Small intestine (tissue), 7 donors: Measurements from ENCODE around the gene CHST11. TPM values are rescaled to one million over a fixed set of nuclear protein-coding genes. Genes with fewer than 3 reads are reported as not detected.
A peak's percentile ranks its signal among the peaks of the same experiment; 100 is the strongest.

ENCODE experiments used
- DNase-seq, 2 donors: peaks; one replicate each; pipeline versions ENCODE4 v3.0.0 to v3.0.0-alpha.2; 2013
- FAIRE-seq: peaks from 2 replicates; lab custom pipeline; 2012; peaks lifted over from hg19 to GRCh38; lab: Jason Lieb, UNC
- H3K27ac ChIP-seq, 3 donors: one replicate each; pipeline ENCODE4 v1.5.1; 2013; ENCODE audit warnings: low read length in 2 of 3, mild to moderate bottlenecking in 2 of 3, control low read depth in 1 of 3, inconsistent platforms in 1 of 3, low read depth in 1 of 3, moderate library complexity in 1 of 3
- H3K27me3 ChIP-seq, 3 donors: one replicate each; pipeline ENCODE4 v1.6.1; 2013; ENCODE audit warnings: low read length in 3 of 3, inconsistent platforms in 1 of 3; ENCODE audit not compliant: control insufficient read depth in 3 of 3, insufficient read depth in 3 of 3
- H3K36me3 ChIP-seq, 3 donors: one replicate each; pipeline ENCODE4 v1.6.1; 2013; ENCODE audit warnings: low read length in 3 of 3, inconsistent platforms in 1 of 3, low read depth in 1 of 3, mild to moderate bottlenecking in 1 of 3, moderate library complexity in 1 of 3; ENCODE audit not compliant: control insufficient read depth in 3 of 3, insufficient read depth in 2 of 3
- H3K4me1 ChIP-seq, 3 donors: one replicate each; pipeline ENCODE4 v1.6.1; 2013; ENCODE audit warnings: low read length in 2 of 3, inconsistent platforms in 1 of 3, low read depth in 1 of 3, mild to moderate bottlenecking in 1 of 3, moderate library complexity in 1 of 3; ENCODE audit not compliant: control insufficient read depth in 3 of 3, insufficient read depth in 2 of 3
- H3K4me3 ChIP-seq, 3 donors: one replicate each; pipeline ENCODE4 v1.5.1; 2013; ENCODE audit warnings: low read length in 3 of 3, control low read depth in 1 of 3, inconsistent platforms in 1 of 3, low read depth in 1 of 3, mild to moderate bottlenecking in 1 of 3, moderate library complexity in 1 of 3
- H3K9me3 ChIP-seq, 2 donors: one replicate each; pipeline ENCODE4 v1.6.1; 2013; ENCODE audit warnings: low read depth in 1 of 2, low read length in 1 of 2; ENCODE audit not compliant: control insufficient read depth in 2 of 2, insufficient read depth in 1 of 2
- WGBS, 3 donors: extraction: QIAGEN DNeasy Blood & Tissue Kit; methylation state at CpG; one replicate each; pipeline ENCODE4 v1.1.7; 2013; 5-methylcytosine and 5-hydroxymethylcytosine counted together
- polyA plus RNA-seq, 4 donors: library from polyadenylated mRNA; stranded (reverse) in 3 of 4; unstranded in 1 of 4; fragments of 200-250 nt in 3 of 4; fragments of 120-200 nt in 1 of 4; gene quantifications; one replicate each; pipeline versions ENCODE4 v1.2.1 to v1.2.3, GENCODE V29; 2013
- donor health status: healthy with polysubstance abuse.
- donor health status: control.
- donor health status: control.
- donor health status: Bipolar disorder and iron deficiency.
- donor health status: healthy.

CHST11 gene
- polyA plus RNA-seq, 4 donors: 0.89 to 3.0 (median 2.0) TPM

- H3K4me1 ChIP-seq: peaks cover 0 to 4% (median 2%) of the 10 kb centered on the region in 3 donors
- 73 to 79% (median 74%) methylated on average over 5 of the region's 5 CpGs for WGBS, 3 donors
- FAIRE-seq: no peak
- H3K27ac ChIP-seq: no peak overlapping the region
- DNase-seq: no peak
- no peaks in the 10 kb centered on the region for H3K36me3 ChIP-seq
- H3K9me3 ChIP-seq: no peaks in the 10 kb centered on the region
- no peak overlapping the region for H3K4me3 ChIP-seq
- H3K27me3 ChIP-seq: no peaks in the 10 kb centered on the region
Observed at GRCh38 chr12:104618691-104619090, 161.9 kb downstream of the CHST11 start.

GRCh38 chr12:104619305-104619704 is 162.6 kb downstream of the CHST11 start:
- Histone ChIP-seq H3K4me3 (no peak overlapping the region), H3K36me3 (no peaks in the 10 kb centered on the region), H3K9me3 (no peaks in the 10 kb centered on the region), H3K27ac (no peak overlapping the region), H3K4me1 (peaks cover 0 to 4% (median 2%) of the 10 kb centered on the region in 3 donors), H3K27me3 (no peaks in the 10 kb centered on the region)
- WGBS, 3 donors: 83 to 88% (median 84%) methylated on average over 7 of the region's 7 CpGs
- DNase-seq (no peak), FAIRE-seq (no peak)

GRCh38 chr12:104620837-104621531 is 164.2 kb downstream of the CHST11 start:
- Histone ChIP-seq H3K27me3 (no peaks in the 10 kb centered on the region), H3K9me3 (no peaks in the 10 kb centered on the region), H3K4me1 (peaks cover 0 to 4% (median 2%) of the 10 kb centered on the region in 3 donors), H3K4me3 (no peak overlapping the region), H3K27ac (no peak overlapping the region), H3K36me3 (no peaks in the 10 kb centered on the region)
- 70 to 78% (median 74%) methylated on average over 5 of the region's 5 CpGs for WGBS, 3 donors
- no peak for FAIRE-seq
- no peak for DNase-seq

- Histone ChIP-seq H3K4me3 (no peak overlapping the region), H3K4me1 (peaks cover 0 to 4% (median 2%) of the 10 kb centered on the region in 3 donors), H3K27ac (no peak overlapping the region), H3K36me3 (no peaks in the 10 kb centered on the region), H3K27me3 (no peaks in the 10 kb centered on the region), H3K9me3 (no peaks in the 10 kb centered on the region)
- 21 to 60% (median 27%) methylated on average over 3 of the region's 3 CpGs for WGBS, 3 donors
- FAIRE-seq (no peak), DNase-seq (peak in 1 of 2 donors; percentile 31)
Observed at GRCh38 chr12:104622928-104623327, 166.2 kb downstream of the CHST11 start.

GRCh38 chr12:104623883-104624282 is 167.1 kb downstream of the CHST11 start:
- Histone ChIP-seq H3K27me3 (no peaks in the 10 kb centered on the region), H3K27ac (no peak overlapping the region), H3K36me3 (no peaks in the 10 kb centered on the region), H3K4me3 (no peak overlapping the region), H3K9me3 (no peaks in the 10 kb centered on the region), H3K4me1 (peaks cover 0 to 4% (median 2%) of the 10 kb centered on the region in 3 donors)
- no peak for FAIRE-seq
- DNase-seq: no peak
- WGBS, 3 donors: 80 to 87% (median 80%) methylated on average over 7 of the region's 7 CpGs

GRCh38 chr12:104624529-104624928 is 167.8 kb downstream of the CHST11 start:
- WGBS, 3 donors: 92 to 94% (median 93%) methylated on average over 6 of the region's 6 CpGs
- Histone ChIP-seq H3K36me3 (no peaks in the 10 kb centered on the region), H3K9me3 (no peaks in the 10 kb centered on the region), H3K27me3 (no peaks in the 10 kb centered on the region), H3K4me1 (peaks cover 0 to 4% (median 2%) of the 10 kb centered on the region in 3 donors), H3K27ac (no peak overlapping the region), H3K4me3 (no peak overlapping the region)
- DNase-seq (no peak), FAIRE-seq (no peak)

GRCh38 chr12:104626069-104626837 is 169.5 kb downstream of the CHST11 start:
- H3K27ac ChIP-seq: no peak overlapping the region
- no peak overlapping the region for H3K4me3 ChIP-seq
- no peaks in the 10 kb centered on the region for H3K27me3 ChIP-seq
- no peaks in the 10 kb centered on the region for H3K36me3 ChIP-seq
- FAIRE-seq (no peak), DNase-seq (no peak)
- H3K4me1 ChIP-seq: peaks cover 0 to 2% (median 0%) of the 10 kb centered on the region in 3 donors
- no peaks in the 10 kb centered on the region for H3K9me3 ChIP-seq
- 72 to 90% (median 88%) methylated on average over 5 of the region's 5 CpGs for WGBS, 3 donors

- Histone ChIP-seq H3K4me3 (no peak overlapping the region), H3K36me3 (no peaks in the 10 kb centered on the region), H3K4me1 (peaks cover 0 to 2% (median 0%) of the 10 kb centered on the region in 3 donors), H3K9me3 (no peaks in the 10 kb centered on the region), H3K27me3 (no peaks in the 10 kb centered on the region), H3K27ac (no peak overlapping the region)
- WGBS, 3 donors: 78 to 81% (median 78%) methylated on average over 7 of the region's 7 CpGs
- FAIRE-seq: no peak
- no peak for DNase-seq
Observed at GRCh38 chr12:104627231-104627989, 170.7 kb downstream of the CHST11 start.
